SK-N-SH treated with all-trans-retinoic acid at 6 μM for 48 hours (cell line): Measurements from ENCODE around the gene ATP11A.

Experiments
- ATAC-seq: fragments of 200-7000 bp; cut with Tn5 transposase; 3 replicates; pipeline ENCODE4 v1.9.1; 2020; ENCODE audit warnings: mild to moderate bottlenecking, moderate library complexity
- ARNTL ChIP-seq: fragments of 450-650 bp; formaldehyde crosslinking; IDR thresholded peaks from 2 replicates; pipeline ENCODE4 v1.5.0; 2020; ENCODE audit warnings: low read depth, mild to moderate bottlenecking, moderate library complexity, borderline replicate concordance
- BACH2 ChIP-seq: fragments of 250-450 bp; sonication (Bioruptor Pico); IDR thresholded peaks from 2 replicates; pipeline ENCODE4 v1.9.0; 2021; ENCODE audit warnings: mild to moderate bottlenecking, borderline replicate concordance
- CSDC2 ChIP-seq: fragments of 250-450 bp; sonication (Bioruptor Pico); IDR thresholded peaks from 2 replicates; pipeline ENCODE4 v1.5.0; 2020; ENCODE audit warnings: mild to moderate bottlenecking, moderate library complexity
- ESRRG ChIP-seq: fragments of 250-450 bp; sonication (Bioruptor Pico); IDR thresholded peaks from 2 replicates; pipeline ENCODE4 v1.6.1; 2021; ENCODE audit warnings: mild to moderate bottlenecking
- ISL1 ChIP-seq: fragments of 250-450 bp; sonication (Bioruptor Pico); IDR thresholded peaks from 2 replicates; pipeline ENCODE4 v2.1.2; 2022; ENCODE audit warnings: mild to moderate bottlenecking, moderate library complexity
- OSR1 ChIP-seq: fragments of 250-450 bp; sonication (Bioruptor Pico); IDR thresholded peaks from 2 replicates; pipeline ENCODE4 v1.8.0; 2022; ENCODE audit warnings: moderate library complexity, mild to moderate bottlenecking, inconsistent platforms
- PPARA ChIP-seq: fragments of 250-450 bp; sonication (Bioruptor Pico); IDR thresholded peaks from 2 replicates; pipeline ENCODE4 v1.5.0; 2020; ENCODE audit warnings: mild to moderate bottlenecking, borderline replicate concordance
- RARB ChIP-seq: fragments of 250-450 bp; sonication (Bioruptor Pico); IDR thresholded peaks from 2 replicates; pipeline ENCODE4 v1.8.0; 2021; ENCODE audit warnings: mild to moderate bottlenecking, moderate library complexity
- SNAI2 ChIP-seq: fragments of 250-450 bp; sonication (Bioruptor Pico); IDR thresholded peaks from 2 replicates; pipeline ENCODE4 v1.5.0; 2020; ENCODE audit warnings: mild to moderate bottlenecking, moderate library complexity
- TCF4 ChIP-seq: fragments of 250-450 bp; sonication (Bioruptor Pico); IDR thresholded peaks from 2 replicates; pipeline ENCODE4 v1.8.0; 2021; ENCODE audit warnings: mild to moderate bottlenecking, moderate library complexity, borderline replicate concordance
- TOX ChIP-seq: fragments of 250-450 bp; sonication (Bioruptor Pico); IDR thresholded peaks from 2 replicates; pipeline ENCODE4 v1.8.0; 2021; ENCODE audit warnings: mild to moderate bottlenecking, moderate library complexity, borderline replicate concordance
- ZC3H10 ChIP-seq: fragments of 250-450 bp; sonication (Bioruptor Pico); IDR thresholded peaks from 2 replicates; pipeline ENCODE4 v1.5.1; 2021; ENCODE audit warnings: mild to moderate bottlenecking, moderate library complexity
- ZFP3 ChIP-seq: fragments of 250-450 bp; sonication (Bioruptor Pico); IDR thresholded peaks from 2 replicates; pipeline ENCODE4 v1.5.0; 2020; ENCODE audit warnings: mild to moderate bottlenecking, moderate library complexity
- ZFP30 ChIP-seq: fragments of 450-650 bp; formaldehyde crosslinking; IDR thresholded peaks from 2 replicates; pipeline ENCODE4 v1.5.0; 2022; ENCODE audit warnings: mild to moderate bottlenecking, moderate library complexity
- ZNF565 ChIP-seq: fragments of 450-650 bp; formaldehyde crosslinking; conservative IDR thresholded peaks from 2 replicates; pipeline ENCODE4 v1.5.0; 2020; ENCODE audit warnings: low read depth, mild to moderate bottlenecking, moderate library complexity
- ZNF70 ChIP-seq: fragments of 450-650 bp; formaldehyde crosslinking; IDR thresholded peaks from 2 replicates; pipeline ENCODE4 v1.5.0; 2020; ENCODE audit warnings: mild to moderate bottlenecking, moderate library complexity
- ZNF8 ChIP-seq: fragments of 450-650 bp; formaldehyde crosslinking; IDR thresholded peaks from 2 replicates; pipeline ENCODE4 v1.5.0; 2020; ENCODE audit warnings: mild to moderate bottlenecking, moderate library complexity
- TF ChIP-seq, protein P1 (sequence below): fragments of 250-450 bp; sonication (Bioruptor Pico); IDR thresholded peaks from 2 replicates; pipeline ENCODE4 v1.5.1; 2020; ENCODE audit warnings: low read depth, mild to moderate bottlenecking, moderate library complexity
- TF ChIP-seq, protein P2 (sequence below): fragments of 250-450 bp; sonication (Bioruptor Pico); IDR thresholded peaks from 2 replicates; pipeline ENCODE4 v1.5.0; 2020; ENCODE audit warnings: mild to moderate bottlenecking, moderate library complexity
- TF ChIP-seq, protein P3 (sequence below): fragments of 250-450 bp; sonication (Bioruptor Pico); IDR thresholded peaks from 2 replicates; pipeline ENCODE4 v1.8.0; 2020; ENCODE audit warnings: mild to moderate bottlenecking, moderate library complexity, borderline replicate concordance
- TF ChIP-seq, protein P4 (sequence below): fragments of 250-450 bp; sonication (Bioruptor Pico); IDR thresholded peaks from 2 replicates; pipeline ENCODE4 v1.5.1; 2021; ENCODE audit warnings: mild to moderate bottlenecking, moderate library complexity
- TF ChIP-seq, protein P5 (sequence below): fragments of 250-450 bp; sonication (Bioruptor Pico); IDR thresholded peaks from 2 replicates; pipeline ENCODE4 v1.8.0; 2021; ENCODE audit warnings: low read depth, mild to moderate bottlenecking, moderate library complexity, borderline replicate concordance

ATP11A gene

DNA sequence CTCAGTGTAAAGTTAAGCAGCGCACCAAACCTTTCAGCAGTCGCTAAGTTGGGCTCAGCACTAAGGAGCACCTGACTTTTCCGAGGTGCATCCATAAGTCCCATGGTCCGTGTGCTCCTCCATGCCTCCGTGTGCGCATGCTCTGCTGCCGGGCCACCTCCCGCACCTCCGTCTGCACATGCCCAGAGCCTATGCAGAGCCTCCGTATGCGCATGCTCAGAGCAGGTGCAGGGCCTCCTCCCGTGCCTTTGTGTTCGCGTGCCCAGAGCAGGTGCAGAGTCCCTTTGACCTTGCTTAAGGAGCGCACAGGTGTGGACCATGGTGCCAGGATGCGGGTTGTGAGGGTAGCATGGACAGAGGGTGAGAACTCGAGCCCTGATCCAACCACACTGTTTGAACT lies 46.0 kb downstream of the ATP11A start:
- no peak for ATAC-seq
- TF ChIP-seq ISL1 (CRISPR knock-in tag) (no peak), ZNF8 (CRISPR knock-in tag) (no peak), ZFP3 (CRISPR knock-in tag) (no peak), BACH2 (CRISPR knock-in tag) (no peak)

DNA sequence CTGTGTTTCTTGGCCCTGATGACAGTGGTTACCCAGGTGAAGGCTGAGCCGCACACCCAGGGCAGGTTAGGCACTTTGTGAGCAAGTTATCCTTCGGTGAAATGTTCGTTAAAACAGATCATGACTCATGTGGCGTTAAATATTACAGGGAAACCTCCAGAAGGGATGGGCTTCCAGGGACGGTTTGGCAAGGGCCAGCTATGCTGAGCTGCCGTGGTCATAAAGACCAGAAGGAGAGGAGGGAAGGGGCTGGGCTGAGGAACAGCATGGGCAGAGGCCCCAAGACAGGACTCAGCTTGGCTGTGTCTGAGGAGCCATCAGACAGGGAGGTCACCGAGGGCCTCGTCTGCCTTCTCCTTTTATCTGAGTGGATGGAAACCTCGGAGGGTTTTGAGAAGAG lies 47.5 kb downstream of the ATP11A start:
- TF ChIP-seq, protein P1, sequence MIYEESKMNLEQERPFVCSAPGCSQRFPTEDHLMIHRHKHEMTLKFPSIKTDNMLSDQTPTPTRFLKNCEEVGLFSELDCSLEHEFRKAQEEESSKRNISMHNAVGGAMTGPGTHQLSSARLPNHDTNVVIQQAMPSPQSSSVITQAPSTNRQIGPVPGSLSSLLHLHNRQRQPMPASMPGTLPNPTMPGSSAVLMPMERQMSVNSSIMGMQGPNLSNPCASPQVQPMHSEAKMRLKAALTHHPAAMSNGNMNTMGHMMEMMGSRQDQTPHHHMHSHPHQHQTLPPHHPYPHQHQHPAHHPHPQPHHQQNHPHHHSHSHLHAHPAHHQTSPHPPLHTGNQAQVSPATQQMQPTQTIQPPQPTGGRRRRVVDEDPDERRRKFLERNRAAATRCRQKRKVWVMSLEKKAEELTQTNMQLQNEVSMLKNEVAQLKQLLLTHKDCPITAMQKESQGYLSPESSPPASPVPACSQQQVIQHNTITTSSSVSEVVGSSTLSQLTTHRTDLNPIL (CRISPR knock-in tag): no peak
- TF ChIP-seq ZNF70 (CRISPR knock-in tag): no peak
- TF ChIP-seq, protein P2, sequence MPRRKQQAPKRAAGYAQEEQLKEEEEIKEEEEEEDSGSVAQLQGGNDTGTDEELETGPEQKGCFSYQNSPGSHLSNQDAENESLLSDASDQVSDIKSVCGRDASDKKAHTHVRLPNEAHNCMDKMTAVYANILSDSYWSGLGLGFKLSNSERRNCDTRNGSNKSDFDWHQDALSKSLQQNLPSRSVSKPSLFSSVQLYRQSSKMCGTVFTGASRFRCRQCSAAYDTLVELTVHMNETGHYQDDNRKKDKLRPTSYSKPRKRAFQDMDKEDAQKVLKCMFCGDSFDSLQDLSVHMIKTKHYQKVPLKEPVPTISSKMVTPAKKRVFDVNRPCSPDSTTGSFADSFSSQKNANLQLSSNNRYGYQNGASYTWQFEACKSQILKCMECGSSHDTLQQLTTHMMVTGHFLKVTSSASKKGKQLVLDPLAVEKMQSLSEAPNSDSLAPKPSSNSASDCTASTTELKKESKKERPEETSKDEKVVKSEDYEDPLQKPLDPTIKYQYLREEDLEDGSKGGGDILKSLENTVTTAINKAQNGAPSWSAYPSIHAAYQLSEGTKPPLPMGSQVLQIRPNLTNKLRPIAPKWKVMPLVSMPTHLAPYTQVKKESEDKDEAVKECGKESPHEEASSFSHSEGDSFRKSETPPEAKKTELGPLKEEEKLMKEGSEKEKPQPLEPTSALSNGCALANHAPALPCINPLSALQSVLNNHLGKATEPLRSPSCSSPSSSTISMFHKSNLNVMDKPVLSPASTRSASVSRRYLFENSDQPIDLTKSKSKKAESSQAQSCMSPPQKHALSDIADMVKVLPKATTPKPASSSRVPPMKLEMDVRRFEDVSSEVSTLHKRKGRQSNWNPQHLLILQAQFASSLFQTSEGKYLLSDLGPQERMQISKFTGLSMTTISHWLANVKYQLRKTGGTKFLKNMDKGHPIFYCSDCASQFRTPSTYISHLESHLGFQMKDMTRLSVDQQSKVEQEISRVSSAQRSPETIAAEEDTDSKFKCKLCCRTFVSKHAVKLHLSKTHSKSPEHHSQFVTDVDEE (CRISPR knock-in tag): no peak
- TF ChIP-seq TCF4: no peak
- no peak for TF ChIP-seq RARB (CRISPR knock-in tag)
- no peak for TF ChIP-seq PPARA (CRISPR knock-in tag)
- TF ChIP-seq, protein P3, sequence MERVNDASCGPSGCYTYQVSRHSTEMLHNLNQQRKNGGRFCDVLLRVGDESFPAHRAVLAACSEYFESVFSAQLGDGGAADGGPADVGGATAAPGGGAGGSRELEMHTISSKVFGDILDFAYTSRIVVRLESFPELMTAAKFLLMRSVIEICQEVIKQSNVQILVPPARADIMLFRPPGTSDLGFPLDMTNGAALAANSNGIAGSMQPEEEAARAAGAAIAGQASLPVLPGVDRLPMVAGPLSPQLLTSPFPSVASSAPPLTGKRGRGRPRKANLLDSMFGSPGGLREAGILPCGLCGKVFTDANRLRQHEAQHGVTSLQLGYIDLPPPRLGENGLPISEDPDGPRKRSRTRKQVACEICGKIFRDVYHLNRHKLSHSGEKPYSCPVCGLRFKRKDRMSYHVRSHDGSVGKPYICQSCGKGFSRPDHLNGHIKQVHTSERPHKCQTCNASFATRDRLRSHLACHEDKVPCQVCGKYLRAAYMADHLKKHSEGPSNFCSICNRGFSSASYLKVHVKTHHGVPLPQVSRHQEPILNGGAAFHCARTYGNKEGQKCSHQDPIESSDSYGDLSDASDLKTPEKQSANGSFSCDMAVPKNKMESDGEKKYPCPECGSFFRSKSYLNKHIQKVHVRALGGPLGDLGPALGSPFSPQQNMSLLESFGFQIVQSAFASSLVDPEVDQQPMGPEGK (CRISPR knock-in tag): no peak
- TF ChIP-seq ZNF8 (CRISPR knock-in tag): no peak
- no peak for TF ChIP-seq ARNTL (CRISPR knock-in tag)
- no peak for TF ChIP-seq ZFP3 (CRISPR knock-in tag)
- no peak for TF ChIP-seq BACH2 (CRISPR knock-in tag)
- TF ChIP-seq, protein P4, sequence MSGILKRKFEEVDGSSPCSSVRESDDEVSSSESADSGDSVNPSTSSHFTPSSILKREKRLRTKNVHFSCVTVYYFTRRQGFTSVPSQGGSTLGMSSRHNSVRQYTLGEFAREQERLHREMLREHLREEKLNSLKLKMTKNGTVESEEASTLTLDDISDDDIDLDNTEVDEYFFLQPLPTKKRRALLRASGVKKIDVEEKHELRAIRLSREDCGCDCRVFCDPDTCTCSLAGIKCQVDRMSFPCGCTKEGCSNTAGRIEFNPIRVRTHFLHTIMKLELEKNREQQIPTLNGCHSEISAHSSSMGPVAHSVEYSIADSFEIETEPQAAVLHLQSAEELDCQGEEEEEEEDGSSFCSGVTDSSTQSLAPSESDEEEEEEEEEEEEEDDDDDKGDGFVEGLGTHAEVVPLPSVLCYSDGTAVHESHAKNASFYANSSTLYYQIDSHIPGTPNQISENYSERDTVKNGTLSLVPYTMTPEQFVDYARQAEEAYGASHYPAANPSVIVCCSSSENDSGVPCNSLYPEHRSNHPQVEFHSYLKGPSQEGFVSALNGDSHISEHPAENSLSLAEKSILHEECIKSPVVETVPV (CRISPR knock-in tag): no peak
- TF ChIP-seq CSDC2: no peak
- no peak for TF ChIP-seq ZFP30 (CRISPR knock-in tag)
- no peak for TF ChIP-seq ZC3H10 (CRISPR knock-in tag)
- TF ChIP-seq ESRRG (CRISPR knock-in tag): no peak
- ATAC-seq: no peak

DNA sequence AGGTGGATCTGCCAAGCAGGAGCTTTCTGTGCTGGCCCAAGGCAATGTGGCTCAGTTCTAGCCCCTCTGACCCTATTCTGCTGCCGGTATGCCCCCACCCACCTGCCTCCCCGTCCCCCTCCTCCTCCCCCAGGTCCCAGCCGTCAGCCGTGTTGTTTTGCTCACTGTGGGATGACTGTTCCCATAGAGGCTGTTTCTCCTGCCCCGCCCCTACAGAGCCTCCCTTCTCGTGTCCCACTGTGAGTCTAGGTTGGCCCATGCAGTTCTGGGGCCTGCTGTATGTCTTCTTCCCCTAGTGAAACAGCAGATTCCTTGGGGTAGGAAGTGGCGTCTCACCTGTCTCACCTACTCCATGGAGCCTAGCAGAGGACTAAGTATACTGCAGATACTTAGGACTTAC lies 48.8 kb downstream of the ATP11A start:
- TF ChIP-seq, protein P2 (CRISPR knock-in tag): no peak
- no peak for TF ChIP-seq ZNF70 (CRISPR knock-in tag)
- TF ChIP-seq, protein P3 (CRISPR knock-in tag): no peak
- no peak for TF ChIP-seq ZNF8 (CRISPR knock-in tag)
- TF ChIP-seq ZFP3 (CRISPR knock-in tag): no peak
- TF ChIP-seq OSR1 (CRISPR knock-in tag): no peak
- TF ChIP-seq SNAI2 (CRISPR knock-in tag): no peak
- TF ChIP-seq BACH2 (CRISPR knock-in tag): no peak
- TF ChIP-seq TOX (CRISPR knock-in tag): no peak
- no peak for TF ChIP-seq ZNF565
- TF ChIP-seq, protein P5, sequence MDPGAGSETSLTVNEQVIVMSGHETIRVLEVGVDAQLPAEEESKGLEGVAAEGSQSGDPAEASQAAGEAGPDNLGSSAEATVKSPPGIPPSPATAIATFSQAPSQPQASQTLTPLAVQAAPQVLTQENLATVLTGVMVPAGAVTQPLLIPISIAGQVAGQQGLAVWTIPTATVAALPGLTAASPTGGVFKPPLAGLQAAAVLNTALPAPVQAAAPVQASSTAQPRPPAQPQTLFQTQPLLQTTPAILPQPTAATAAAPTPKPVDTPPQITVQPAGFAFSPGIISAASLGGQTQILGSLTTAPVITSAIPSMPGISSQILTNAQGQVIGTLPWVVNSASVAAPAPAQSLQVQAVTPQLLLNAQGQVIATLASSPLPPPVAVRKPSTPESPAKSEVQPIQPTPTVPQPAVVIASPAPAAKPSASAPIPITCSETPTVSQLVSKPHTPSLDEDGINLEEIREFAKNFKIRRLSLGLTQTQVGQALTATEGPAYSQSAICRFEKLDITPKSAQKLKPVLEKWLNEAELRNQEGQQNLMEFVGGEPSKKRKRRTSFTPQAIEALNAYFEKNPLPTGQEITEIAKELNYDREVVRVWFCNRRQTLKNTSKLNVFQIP (CRISPR knock-in tag): no peak
- TF ChIP-seq PPARA (CRISPR knock-in tag): no peak
- no peak for TF ChIP-seq ISL1 (CRISPR knock-in tag)
- no peak for ATAC-seq
